Keratinocyte (primary cell): ENCODE results near the gene GNA14. TPM values are rescaled to one million over a fixed set of nuclear protein-coding genes. Genes with fewer than 3 reads are reported as not detected.

Source experiments
- DNase-seq: peaks from one replicate; pipeline ENCODE4 v3.0.0-alpha.2; 2011; ENCODE audit warnings: low read depth, missing footprints, low spot score
- FAIRE-seq: peaks from 2 replicates; lab custom pipeline; 2011; peaks lifted over from hg19 to GRCh38; lab: Jason Lieb, UNC
- H2AFZ ChIP-seq: 2 replicates; pipeline ENCODE4 v1.6.0; 2012; ENCODE audit warnings: low read length, control low read depth, inconsistent platforms; ENCODE audit not compliant: control insufficient read depth
- H3K27ac ChIP-seq: 2 replicates; pipeline ENCODE4 v1.5.1; 2011; ENCODE audit warnings: low read length; ENCODE audit not compliant: control insufficient read depth, insufficient read depth
- H3K27me3 ChIP-seq: 3 replicates; pipeline ENCODE4 v1.6.0; 2011; ENCODE audit warnings: low read length; ENCODE audit not compliant: control insufficient read depth, insufficient read depth; ENCODE audit errors: extremely low read depth
- H3K36me3 ChIP-seq, 2 experiments: 2 replicates in 1 of 2; 3 replicates in 1 of 2; pipeline ENCODE4 v1.5.1; 2011; ENCODE audit warnings: low read length in 2 of 2, mild to moderate bottlenecking in 1 of 2; ENCODE audit not compliant: control insufficient read depth in 2 of 2, insufficient read depth in 2 of 2; ENCODE audit errors: extremely low read depth in 1 of 2
- H3K4me1 ChIP-seq: 3 replicates; pipeline ENCODE4 v1.5.1; 2011; ENCODE audit warnings: low read length; ENCODE audit not compliant: control insufficient read depth, insufficient read depth; ENCODE audit errors: extremely low read depth
- H3K4me2 ChIP-seq: 3 replicates; pipeline ENCODE4 v1.6.0; 2011; ENCODE audit warnings: low read depth, low read length; ENCODE audit not compliant: control insufficient read depth, insufficient read depth; ENCODE audit errors: extremely low read depth
- H3K4me3 ChIP-seq, 3 experiments: fragments of 200-600 bp in 1 of 3; sonication (generic) in 1 of 3; 2 replicates in 2 of 3; 3 replicates in 1 of 3; pipeline ENCODE4 v1.5.1; 2011 to 2016; ENCODE audit warnings: low read length in 3 of 3, mild to moderate bottlenecking in 3 of 3, control low read depth in 2 of 3, inconsistent platforms in 1 of 3, low read depth in 1 of 3, mixed read lengths in 1 of 3, mixed run types in 1 of 3, moderate library complexity in 1 of 3; ENCODE audit not compliant: control insufficient read depth in 2 of 3, insufficient read depth in 2 of 3; ENCODE audit errors: extremely low read depth in 1 of 3
- H3K79me2 ChIP-seq: 2 replicates; pipeline ENCODE4 v1.6.0; 2012; ENCODE audit warnings: low read length; ENCODE audit not compliant: control insufficient read depth, insufficient read depth
- H3K9ac ChIP-seq: 3 replicates; pipeline ENCODE4 v1.6.0; 2011; ENCODE audit warnings: low read length; ENCODE audit not compliant: control insufficient read depth, insufficient read depth; ENCODE audit errors: extremely low read depth
- H3K9me1 ChIP-seq: 3 replicates; pipeline ENCODE4 v1.6.0; 2011; ENCODE audit warnings: low read length; ENCODE audit not compliant: control insufficient read depth, insufficient read depth; ENCODE audit errors: extremely low read depth
- H3K9me3 ChIP-seq: 2 replicates; pipeline ENCODE4 v1.5.1; 2012; ENCODE audit warnings: low read depth, low read length; ENCODE audit not compliant: control insufficient read depth
- H4K20me1 ChIP-seq: 3 replicates; pipeline ENCODE4 v1.6.0; 2011; ENCODE audit warnings: low read length; ENCODE audit not compliant: control insufficient read depth, insufficient read depth; ENCODE audit errors: extremely low read depth
- CTCF ChIP-seq, 3 experiments: IDR thresholded peaks in 1 of 3; conservative IDR thresholded peaks in 1 of 3; optimal IDR thresholded peaks in 1 of 3; 2 replicates in 2 of 3; 3 replicates in 1 of 3; pipeline versions ENCODE3 to v1.5.1; 2011; ENCODE audit warnings: low read length in 3 of 3, mild to moderate bottlenecking in 3 of 3, moderate library complexity in 2 of 3, control low read depth in 1 of 3, inconsistent platforms in 1 of 3; ENCODE audit not compliant: insufficient read depth in 2 of 3; ENCODE audit errors: extremely low read depth in 1 of 3
- EZH2 ChIP-seq: IDR thresholded peaks from one replicate; pipeline ENCODE4 v1.6.1; 2012; ENCODE audit warnings: inconsistent platforms, mild to moderate bottlenecking, low read length, moderate library complexity
- dilution Hi-C: fragments of 300-500 bp; cut with MboI; formaldehyde crosslinking; loops from one replicate; pipeline ENCODE4 v1.7.0; 2020; ENCODE audit warnings: low sequenced_read_pairs; ENCODE audit not compliant: extremely low pct_ligation_motif_present
- polyA plus RNA-seq, 5 experiments: library from polyadenylated mRNA; depleted of rRNA in 3 of 5; stranded (reverse) in 3 of 5; stranded (forward) in 1 of 5; unstranded in 1 of 5; fragments of >200 nt; gene quantifications; 1 replicate in 1 of 5; 2 replicates in 3 of 5; 3 replicates in 1 of 5; pipeline versions ENCODE4 v1.2.1 to v1.2.3, GENCODE V29; 2011 to 2012; ENCODE audit warnings: missing spikeins in 2 of 5, low read depth in 1 of 5, low replicate concordance in 1 of 5

The GNA14 gene
- polyA plus RNA-seq, 1 donor (not counting 4 experiments of a cell fraction or from before 2014, with no cell fraction given) = not detected

GRCh38 chr9:77647267-77648233, 572 bp downstream of the GNA14 start:
- TF ChIP-seq CTCF (optimal IDR thresholded peaks at IDR 0.05 in 1 of 3, IDR thresholded peaks at IDR 0.05 in 1 of 3, conservative IDR thresholded peaks at IDR 0.05 in 1 of 3; ENCODE audit: extremely low read depth in 1 of 3, insufficient read depth in 2 of 3, low read length in 3 of 3) (no peak), EZH2 (peak; percentile 69)
- dilution Hi-C loops = no loop called here
- peak overlapping the region; percentile 70 for H3K4me2 ChIP-seq
- DNase-seq (no peak), FAIRE-seq (no peak)
- H2AFZ ChIP-seq = peak overlapping the region; percentile 51
- H3K4me3 ChIP-seq = peak overlapping the region in 1 of 3 experiments; percentile 54
- H3K9me3 ChIP-seq = no peaks in the 10 kb centered on the region
- no peak overlapping the region for H3K27ac ChIP-seq
- peaks cover 40% of the 10 kb centered on the region for H3K27me3 ChIP-seq
- H4K20me1 ChIP-seq = peaks cover 4% of the 10 kb centered on the region
- no peak overlapping the region for H3K9ac ChIP-seq
- H3K79me2 ChIP-seq = no peaks in the 10 kb centered on the region
- H3K36me3 ChIP-seq = no peaks in the 10 kb centered on the region
- H3K4me1 ChIP-seq = no peaks in the 10 kb centered on the region
- H3K9me1 ChIP-seq = no peaks in the 10 kb centered on the region

- no peak for FAIRE-seq
- dilution Hi-C loops = no loop called here
Measured at GRCh38 chr9:77643871-77644270, 4.3 kb downstream of the GNA14 start.

More at GRCh38 chr9:77643871-77644270, 4.3 kb downstream of the GNA14 start:
- Histone ChIP-seq H3K9me1 (no peaks in the 10 kb centered on the region), H3K27ac (no peak overlapping the region), H3K9me3 (no peaks in the 10 kb centered on the region), H3K9ac (no peak overlapping the region), H3K79me2 (no peaks in the 10 kb centered on the region), H3K4me2 (no peak overlapping the region), H3K36me3 (no peaks in the 10 kb centered on the region), H3K27me3 (peaks cover 33% of the 10 kb centered on the region), H4K20me1 (peaks cover 4% of the 10 kb centered on the region), H3K4me1 (no peaks in the 10 kb centered on the region), H3K4me3 (no peak overlapping the region), H2AFZ (no peak overlapping the region)
- DNase-seq = no peak
- TF ChIP-seq CTCF (optimal IDR thresholded peaks at IDR 0.05 in 1 of 3, IDR thresholded peaks at IDR 0.05 in 1 of 3, conservative IDR thresholded peaks at IDR 0.05 in 1 of 3; ENCODE audit: extremely low read depth in 1 of 3, insufficient read depth in 2 of 3, low read length in 3 of 3) (no peak), EZH2 (no peak)
